ENCODE data around the gene CDO1. TPM values are rescaled to one million over a fixed set of nuclear protein-coding genes. Genes with fewer than 3 reads are reported as not detected.

CDO1 gene
- total RNA-seq, 4 donors from 2014 or later: 9.7 to 29.9 (median 13.3) TPM

- Histone ChIP-seq H3K27me3 (no peaks in the 10 kb centered on the region), H3K9me3 (no peaks in the 10 kb centered on the region), H3K36me3 (no peaks in the 10 kb centered on the region), H3K4me1 (no peaks in the 10 kb centered on the region), H3K4me3 (no peak overlapping the region), H3K27ac (no peak overlapping the region)
- 83 to 87% methylated on average over 3 of the region's 3 CpGs for WGBS, 2 donors (ENCODE audit: low coverage in 1 of 2)
- no peak for ATAC-seq
- no peak for TF ChIP-seq EP300 (IDR thresholded peaks at IDR 0.05)
- no peak for TF ChIP-seq CTCF (IDR thresholded peaks at IDR 0.05)
- no peak for TF ChIP-seq POLR2AphosphoS5 (IDR thresholded peaks at IDR 0.05)
- no peak for TF ChIP-seq POLR2A (IDR thresholded peaks at IDR 0.05)
Measured at GRCh38 chr5:115776989-115777388, 39.5 kb downstream of the CDO1 start.

GRCh38 chr5:115775999-115776398 lies 40.5 kb downstream of the CDO1 start:
- Histone ChIP-seq H3K4me3 (no peak overlapping the region), H3K9me3 (no peaks in the 10 kb centered on the region), H3K27me3 (no peaks in the 10 kb centered on the region), H3K36me3 (no peaks in the 10 kb centered on the region), H3K4me1 (no peaks in the 10 kb centered on the region), H3K27ac (no peak overlapping the region)
- no peak for ATAC-seq
- no peak for TF ChIP-seq EP300 (IDR thresholded peaks at IDR 0.05)
- TF ChIP-seq POLR2AphosphoS5 (IDR thresholded peaks at IDR 0.05): no peak
- no peak for TF ChIP-seq POLR2A (IDR thresholded peaks at IDR 0.05)
- no peak for TF ChIP-seq CTCF (IDR thresholded peaks at IDR 0.05)
- 56 to 64% methylated on average over 2 to 4 of the region's 4 CpGs for WGBS, 2 donors (ENCODE audit: low coverage in 1 of 2)

DNA sequence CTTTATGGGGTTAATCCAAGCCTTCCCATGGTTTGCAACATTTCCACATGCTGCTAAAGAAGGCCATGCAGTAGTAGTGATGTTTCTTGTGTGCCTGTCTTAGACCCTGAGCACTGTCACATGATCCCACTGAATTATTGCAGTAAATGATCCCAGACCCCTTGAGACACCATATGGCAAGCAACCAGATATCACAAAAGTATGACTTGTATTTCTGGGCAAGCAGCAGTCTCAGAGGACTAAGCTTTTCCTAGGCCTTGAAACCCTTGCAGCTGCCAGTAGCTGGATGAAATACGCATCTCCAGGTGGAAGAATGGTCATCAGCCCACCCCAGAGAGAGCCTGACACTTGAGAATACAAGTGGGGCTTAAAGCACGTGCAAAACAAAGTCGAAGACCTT lies 41.8 kb downstream of the CDO1 start:
- peak; percentile 64 for ATAC-seq
- no peak for TF ChIP-seq POLR2AphosphoS5 (IDR thresholded peaks at IDR 0.05)
- no peak for TF ChIP-seq CTCF (IDR thresholded peaks at IDR 0.05)
- no peak for TF ChIP-seq EP300 (IDR thresholded peaks at IDR 0.05)
- no peak for TF ChIP-seq POLR2A (IDR thresholded peaks at IDR 0.05)

DNA sequence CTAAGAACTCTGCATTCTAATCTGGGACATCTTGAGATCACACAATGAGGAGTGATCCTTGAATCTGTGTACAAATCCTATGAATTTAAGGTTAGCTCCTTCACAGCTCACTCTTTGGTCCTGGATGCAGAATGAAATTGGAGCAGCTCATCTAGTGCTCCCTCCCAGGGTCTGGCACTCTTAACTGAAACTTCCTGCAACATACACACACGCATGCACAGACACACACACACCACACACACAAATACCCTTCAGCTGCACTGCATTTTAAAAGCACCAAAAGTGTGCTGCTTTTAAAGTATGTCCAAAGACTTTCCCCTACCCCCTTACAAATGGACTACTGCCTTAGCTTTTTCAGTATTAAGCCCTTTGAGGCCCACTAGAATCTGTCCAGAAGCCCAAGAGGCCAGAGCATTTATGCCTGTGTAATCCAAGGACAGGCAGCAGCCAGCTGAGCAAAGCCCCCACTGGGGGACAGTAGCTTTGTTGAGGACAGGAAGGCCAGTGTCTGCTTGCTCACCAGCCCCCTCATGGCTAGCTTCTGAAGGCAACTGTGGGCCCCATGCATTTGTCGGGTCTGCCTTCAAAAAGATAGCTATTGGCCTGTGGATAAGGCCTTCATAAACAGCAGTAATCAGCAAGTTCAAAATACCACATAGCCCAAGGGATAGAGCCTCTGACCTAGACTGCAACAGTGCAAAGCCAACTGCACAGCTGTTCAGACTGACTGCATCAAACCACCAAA lies 43.6 kb downstream of the CDO1 start:
- no peak overlapping the region for H3K4me3 ChIP-seq
- 13% methylated on average over 2 of the region's 2 CpGs; no CpG with 5 or more reads in 1 of the 2 donors for WGBS, 2 donors (ENCODE audit: low coverage in 1 of 2)
- ATAC-seq: no peak
- H3K9me3 ChIP-seq: no peaks in the 10 kb centered on the region
- TF ChIP-seq POLR2AphosphoS5 (IDR thresholded peaks at IDR 0.05): no peak
- no peak for TF ChIP-seq CTCF (IDR thresholded peaks at IDR 0.05)
- no peak for TF ChIP-seq EP300 (IDR thresholded peaks at IDR 0.05)
- no peak for TF ChIP-seq POLR2A (IDR thresholded peaks at IDR 0.05)
- H3K36me3 ChIP-seq: no peaks in the 10 kb centered on the region
- no peaks in the 10 kb centered on the region for H3K4me1 ChIP-seq
- no peaks in the 10 kb centered on the region for H3K27me3 ChIP-seq
- no peak overlapping the region for H3K27ac ChIP-seq

More for the DNA sequence above, 41.8 kb downstream of the CDO1 start:
- no peaks in the 10 kb centered on the region for H3K9me3 ChIP-seq
- H3K27ac ChIP-seq: no peak overlapping the region
- no peaks in the 10 kb centered on the region for H3K36me3 ChIP-seq
- H3K27me3 ChIP-seq: no peaks in the 10 kb centered on the region
- WGBS, 2 donors (ENCODE audit: low coverage in 1 of 2): 51% methylated on average over 3 of the region's 3 CpGs; no CpG with 5 or more reads in 1 of the 2 donors
- no peaks in the 10 kb centered on the region for H3K4me1 ChIP-seq
- no peak overlapping the region for H3K4me3 ChIP-seq

DNA sequence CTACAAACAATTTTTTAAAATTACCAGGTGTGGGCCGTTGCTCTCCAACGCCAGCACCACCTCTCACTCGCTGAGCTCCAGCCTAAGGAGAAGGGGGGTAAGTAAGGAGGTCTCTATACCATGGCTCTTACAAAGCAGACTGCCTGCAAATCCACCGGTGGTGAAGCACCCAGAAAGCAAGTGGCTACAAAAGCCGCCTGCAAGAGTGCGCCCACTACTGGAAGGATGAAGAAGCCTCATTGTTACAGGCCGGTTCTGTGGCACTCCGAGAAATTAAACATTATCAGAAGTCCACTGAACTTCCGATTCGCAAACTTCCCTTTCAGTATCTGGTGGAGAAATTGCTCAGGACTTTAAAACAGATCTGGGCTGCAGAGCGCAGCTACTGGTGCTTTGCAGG lies 46.0 kb downstream of the CDO1 start:
- Histone ChIP-seq H3K4me1 (no peaks in the 10 kb centered on the region), H3K36me3 (no peaks in the 10 kb centered on the region), H3K27ac (no peak overlapping the region), H3K4me3 (no peak overlapping the region), H3K27me3 (no peaks in the 10 kb centered on the region), H3K9me3 (no peaks in the 10 kb centered on the region)
- TF ChIP-seq CTCF (IDR thresholded peaks at IDR 0.05): peak in 1 of 4 experiments; percentile 41
- no peak for TF ChIP-seq POLR2AphosphoS5 (IDR thresholded peaks at IDR 0.05)
- no peak for ATAC-seq
- WGBS, 2 donors (ENCODE audit: low coverage in 1 of 2): 76% methylated on average over 6 of the region's 11 CpGs; no CpG with 5 or more reads in 1 of the 2 donors
